ENCODE data around the gene CNGA1. TPM values are rescaled to one million over a fixed set of nuclear protein-coding genes. Genes with fewer than 3 reads are reported as not detected.
"Not testable (repeated sequence)": the region's sequence is repeated elsewhere in the genome, so short reads cannot be mapped to it uniquely, and the experiment has no call there.

The CNGA1 gene
- total and polyA plus RNA-seq, 10 donors: 0.39 to 13.2 (median 3.5) TPM

GRCh38 chr4:48008021-48008596, 8.4 kb downstream of the CNGA1 start:
- Histone ChIP-seq H3K9me3 (peaks cover 0 to 51% (median 44%) of the 10 kb centered on the region in 8 donors), H3K27me3 (replicated peaks in 1 of 7) (peaks cover 0 to 4% (median 0%) of the 10 kb centered on the region in 7 donors), H3K27ac (no peak overlapping the region), H3K4me1 (no peaks in the 10 kb centered on the region), H3K36me3 (no peaks in the 10 kb centered on the region), H3K4me3 (no peak overlapping the region)
- no peak for TF ChIP-seq CTCF (IDR thresholded peaks at IDR 0.05 in 8 of 11, conservative IDR thresholded peaks at IDR 0.05 in 3 of 11)
- intact Hi-C loops (cut with DNase I; ENCODE audit: low total_unique reads): no loop called here
- no peak for DNase-seq

- no peak for DNase-seq
- no peaks in the 10 kb centered on the region for H3K36me3 ChIP-seq
- intact Hi-C loops (cut with DNase I; ENCODE audit: low total_unique reads): no loop called here
- no peak overlapping the region for H3K4me3 ChIP-seq
- WGBS, 5 donors: 90 to 100% (median 95%) methylated on average over 2 of the region's 2 CpGs
- no peak overlapping the region for H3K27ac ChIP-seq
- TF ChIP-seq POLR2A (IDR thresholded peaks at IDR 0.05): no peak
- TF ChIP-seq POLR2AphosphoS5 (IDR thresholded peaks at IDR 0.05): no peak
- no peaks in the 10 kb centered on the region for H3K4me1 ChIP-seq
- H3K27me3 ChIP-seq (replicated peaks in 1 of 7): no peaks in the 10 kb centered on the region
- peaks cover 0 to 51% (median 44%) of the 10 kb centered on the region in 8 donors for H3K9me3 ChIP-seq
Measured at GRCh38 chr4:48005781-48006180, 10.7 kb downstream of the CNGA1 start.

GRCh38 chr4:48003568-48003967, 12.9 kb downstream of the CNGA1 start:
- TF ChIP-seq CTCF (IDR thresholded peaks at IDR 0.05 in 8 of 11, conservative IDR thresholded peaks at IDR 0.05 in 3 of 11): peak in 7 of 11 experiments; percentile 36 to 63 (median 49)
- H3K4me1 ChIP-seq; intact Hi-C loops (cut with DNase I; ENCODE audit: low total_unique reads); H3K27ac ChIP-seq; DNase-seq; H3K4me3 ChIP-seq; H3K36me3 ChIP-seq; H3K27me3 ChIP-seq (replicated peaks in 1 of 7): not testable (repeated sequence)
- peaks cover 0 to 54% (median 48%) of the 10 kb centered on the region in 8 donors for H3K9me3 ChIP-seq
- 59 to 74% (median 66%) methylated on average over 2 of the region's 2 CpGs for whole genome bisulfite sequencing, 5 donors

- DNase-seq: no peak
- Histone ChIP-seq H3K9me3 (peaks cover 0 to 44% (median 41%) of the 10 kb centered on the region in 8 donors), H3K27me3 (replicated peaks in 1 of 7) (no peaks in the 10 kb centered on the region), H3K27ac (no peak overlapping the region), H3K4me1 (no peaks in the 10 kb centered on the region), H3K4me3 (no peak overlapping the region), H3K36me3 (no peaks in the 10 kb centered on the region)
- TF ChIP-seq POLR2AphosphoS5 (IDR thresholded peaks at IDR 0.05) (no peak), CTCF (IDR thresholded peaks at IDR 0.05 in 8 of 11, conservative IDR thresholded peaks at IDR 0.05 in 3 of 11) (no peak), POLR2A (IDR thresholded peaks at IDR 0.05) (no peak)
- intact Hi-C loops (cut with DNase I; ENCODE audit: low total_unique reads): no loop called here
- WGBS, 5 donors: 85 to 95% (median 90%) methylated on average over 1 of the region's 1 CpG
Measured at GRCh38 chr4:48002267-48002666, 14.2 kb downstream of the CNGA1 start.

- Histone ChIP-seq H3K27me3 (replicated peaks in 1 of 7) (no peaks in the 10 kb centered on the region), H3K27ac (no peak overlapping the region), H3K4me3 (no peak overlapping the region), H3K9me3 (peaks cover 0 to 34% (median 29%) of the 10 kb centered on the region in 8 donors), H3K4me1 (no peaks in the 10 kb centered on the region), H3K36me3 (no peaks in the 10 kb centered on the region)
- intact Hi-C loops (cut with DNase I; ENCODE audit: low total_unique reads): no loop called here
- no peak for DNase-seq
- 71 to 92% (median 88%) methylated on average over 1 of the region's 1 CpG for WGBS, 5 donors
- TF ChIP-seq CTCF (IDR thresholded peaks at IDR 0.05 in 8 of 11, conservative IDR thresholded peaks at IDR 0.05 in 3 of 11): no peak
- no peak for TF ChIP-seq POLR2AphosphoS5 (IDR thresholded peaks at IDR 0.05)
- TF ChIP-seq POLR2A (IDR thresholded peaks at IDR 0.05): no peak
Measured at GRCh38 chr4:47996021-47996420, 20.5 kb downstream of the CNGA1 start.

GRCh38 chr4:47992475-47992874, 24.0 kb downstream of the CNGA1 start:
- H3K36me3 ChIP-seq; H3K4me1 ChIP-seq; H3K4me3 ChIP-seq; H3K27ac ChIP-seq; intact Hi-C loops (cut with DNase I; ENCODE audit: low total_unique reads); DNase-seq; H3K27me3 ChIP-seq (replicated peaks in 1 of 7): not testable (repeated sequence)
- H3K9me3 ChIP-seq: peaks cover 0 to 36% (median 32%) of the 10 kb centered on the region in 8 donors
- 90 to 100% (median 98%) methylated on average over 1 of the region's 1 CpG for WGBS, 5 donors

Data from spleen (tissue), 11 donors.